Endodermal cell (in vitro differentiated cells): ENCODE data around the gene METTL26. TPM values are rescaled to one million over a fixed set of nuclear protein-coding genes. Genes with fewer than 3 reads are reported as not detected.
A peak's percentile ranks its signal among the peaks of the same experiment; 100 is the strongest.

Experiments used
- DNase-seq: peaks from one replicate; pipeline ENCODE4 v3.0.0-alpha.2; 2017
- H3K27ac ChIP-seq: 2 replicates; pipeline ENCODE4 v1.5.1; 2013; ENCODE audit warnings: mild to moderate bottlenecking, low read depth, low read length, moderate library complexity
- H3K27me3 ChIP-seq: 2 replicates; pipeline ENCODE4 v1.6.1; 2013; ENCODE audit warnings: mild to moderate bottlenecking, low read length, moderate library complexity; ENCODE audit not compliant: insufficient read depth, control insufficient read depth, poor library complexity, severe bottlenecking
- H3K36me3 ChIP-seq: 2 replicates; pipeline ENCODE4 v1.7.0; 2013; ENCODE audit warnings: mild to moderate bottlenecking, low read length, moderate library complexity; ENCODE audit not compliant: control insufficient read depth, insufficient read depth
- H3K4me1 ChIP-seq: one replicate; pipeline ENCODE4 v1.7.0; 2013; ENCODE audit warnings: low read length; ENCODE audit not compliant: control insufficient read depth, insufficient read depth
- H3K4me3 ChIP-seq: 2 replicates; pipeline ENCODE4 v1.5.1; 2013; ENCODE audit warnings: mild to moderate bottlenecking, low read length, moderate library complexity
- H3K9ac ChIP-seq: 2 replicates; pipeline ENCODE4 v1.6.1; 2013; ENCODE audit warnings: mild to moderate bottlenecking, low read length, moderate library complexity; ENCODE audit not compliant: poor library complexity, severe bottlenecking; ENCODE audit errors: extremely low read depth
- H3K9me3 ChIP-seq: 2 replicates; pipeline ENCODE4 v1.6.1; 2013; ENCODE audit warnings: mild to moderate bottlenecking, low read length, moderate library complexity; ENCODE audit not compliant: control insufficient read depth
- H3K27ac Mint-ChIP-seq: 2 replicates; pipeline ENCODE4 v1.8.0; 2020; ENCODE audit warnings: mixed read lengths
- H3K27me3 Mint-ChIP-seq: 2 replicates; pipeline ENCODE4 v1.8.0; 2021; ENCODE audit warnings: mild to moderate bottlenecking, mixed read lengths; ENCODE audit not compliant: insufficient read depth
- H3K36me3 Mint-ChIP-seq: 2 replicates; pipeline ENCODE4 v1.8.0; 2020; ENCODE audit warnings: low read depth, mixed read lengths
- H3K4me1 Mint-ChIP-seq: 2 replicates; pipeline ENCODE4 v1.8.0; 2020; ENCODE audit warnings: mixed read lengths
- H3K4me3 Mint-ChIP-seq: 2 replicates; pipeline ENCODE4 v1.8.0; 2020; ENCODE audit warnings: mild to moderate bottlenecking, moderate library complexity, mixed read lengths
- H3K9me3 Mint-ChIP-seq: 2 replicates; pipeline ENCODE4 v1.8.0; 2020; ENCODE audit warnings: mild to moderate bottlenecking, mixed read lengths
- WGBS, 2 experiments: methylation state at CpG; one replicate each; pipeline versions ENCODE4 v1.1.5 to v1.1.7; 2013; ENCODE audit warnings: missing lambda C conversion rate in 2 of 2, mixed read lengths in 1 of 2; ENCODE audit not compliant: insufficient coverage in 1 of 2, insufficient read length in 1 of 2; 5-methylcytosine and 5-hydroxymethylcytosine counted together
- total RNA-seq, 2 donors: library from RNA; stranded (reverse); fragmentation: NEBNext Ultra II Directional in 1 of 2; extraction: Animal tissue kit (Norgen Biotek cat#: 25700) in 1 of 2; gene quantifications; 2 replicates in 1 of 2; 3 replicates in 1 of 2; pipeline ENCODE4 v1.2.1, GENCODE V29; 2021
- TF ChIP-seq, protein P1 (sequence below): fragments of 200-600 bp; sonication (generic); conservative IDR thresholded peaks from 2 replicates; pipeline ENCODE4 v1.5.0; 2021; ENCODE audit warnings: antibody characterized with exemption, mild to moderate bottlenecking

METTL26 gene
- total RNA-seq, 2 donors from 2014 or later, result 72.1 to 79.8 TPM

DNA sequence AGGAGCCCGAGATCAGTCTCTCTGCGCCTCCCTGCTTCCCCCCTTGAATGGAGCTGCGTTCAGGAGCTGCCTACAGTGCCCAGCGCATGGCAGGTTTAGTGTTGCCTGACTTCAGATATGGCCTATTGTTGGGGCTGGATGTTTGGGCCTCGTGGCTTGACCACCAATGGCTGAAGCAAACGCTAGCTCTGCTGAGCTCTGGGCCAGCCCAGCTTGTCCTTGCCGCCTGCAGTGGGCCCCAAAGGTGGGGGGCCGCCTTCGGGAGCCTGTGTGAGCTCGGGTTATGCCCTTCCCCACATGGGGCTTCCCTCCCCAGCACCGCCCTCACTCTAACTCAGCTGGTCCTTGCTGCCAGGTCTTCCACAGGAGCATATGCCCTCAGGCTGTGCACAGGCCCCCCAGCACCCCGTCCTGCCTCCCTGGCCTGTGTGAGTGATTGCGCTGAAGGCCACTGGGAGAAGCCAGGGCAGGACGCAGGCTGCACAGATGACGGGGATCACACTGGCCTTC is 2.0 kb upstream of the METTL26 start:
- no peak for DNase-seq
- no peaks in the 10 kb centered on the region for H3K27me3 Mint-ChIP-seq
- H3K27ac Mint-ChIP-seq, result no peak overlapping the region
- H3K4me1 Mint-ChIP-seq, result no peaks in the 10 kb centered on the region
- no peaks in the 10 kb centered on the region for H3K4me1 ChIP-seq
- H3K36me3 Mint-ChIP-seq, result no peaks in the 10 kb centered on the region
- no peak overlapping the region for H3K4me3 ChIP-seq
- no peaks in the 10 kb centered on the region for H3K27me3 ChIP-seq
- H3K9me3 Mint-ChIP-seq, result no peaks in the 10 kb centered on the region
- TF ChIP-seq, protein P1, sequence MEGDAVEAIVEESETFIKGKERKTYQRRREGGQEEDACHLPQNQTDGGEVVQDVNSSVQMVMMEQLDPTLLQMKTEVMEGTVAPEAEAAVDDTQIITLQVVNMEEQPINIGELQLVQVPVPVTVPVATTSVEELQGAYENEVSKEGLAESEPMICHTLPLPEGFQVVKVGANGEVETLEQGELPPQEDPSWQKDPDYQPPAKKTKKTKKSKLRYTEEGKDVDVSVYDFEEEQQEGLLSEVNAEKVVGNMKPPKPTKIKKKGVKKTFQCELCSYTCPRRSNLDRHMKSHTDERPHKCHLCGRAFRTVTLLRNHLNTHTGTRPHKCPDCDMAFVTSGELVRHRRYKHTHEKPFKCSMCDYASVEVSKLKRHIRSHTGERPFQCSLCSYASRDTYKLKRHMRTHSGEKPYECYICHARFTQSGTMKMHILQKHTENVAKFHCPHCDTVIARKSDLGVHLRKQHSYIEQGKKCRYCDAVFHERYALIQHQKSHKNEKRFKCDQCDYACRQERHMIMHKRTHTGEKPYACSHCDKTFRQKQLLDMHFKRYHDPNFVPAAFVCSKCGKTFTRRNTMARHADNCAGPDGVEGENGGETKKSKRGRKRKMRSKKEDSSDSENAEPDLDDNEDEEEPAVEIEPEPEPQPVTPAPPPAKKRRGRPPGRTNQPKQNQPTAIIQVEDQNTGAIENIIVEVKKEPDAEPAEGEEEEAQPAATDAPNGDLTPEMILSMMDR, result no peak
- WGBS, 2 experiments, result 88 to 89% methylated on average over 5 to 15 of the region's 15 CpGs
- H3K36me3 ChIP-seq, result no peaks in the 10 kb centered on the region
- peak overlapping the region; percentile 82 for H3K4me3 Mint-ChIP-seq
- no peaks in the 10 kb centered on the region for H3K9me3 ChIP-seq
- no peak overlapping the region for H3K27ac ChIP-seq
- no peak overlapping the region for H3K9ac ChIP-seq

DNA sequence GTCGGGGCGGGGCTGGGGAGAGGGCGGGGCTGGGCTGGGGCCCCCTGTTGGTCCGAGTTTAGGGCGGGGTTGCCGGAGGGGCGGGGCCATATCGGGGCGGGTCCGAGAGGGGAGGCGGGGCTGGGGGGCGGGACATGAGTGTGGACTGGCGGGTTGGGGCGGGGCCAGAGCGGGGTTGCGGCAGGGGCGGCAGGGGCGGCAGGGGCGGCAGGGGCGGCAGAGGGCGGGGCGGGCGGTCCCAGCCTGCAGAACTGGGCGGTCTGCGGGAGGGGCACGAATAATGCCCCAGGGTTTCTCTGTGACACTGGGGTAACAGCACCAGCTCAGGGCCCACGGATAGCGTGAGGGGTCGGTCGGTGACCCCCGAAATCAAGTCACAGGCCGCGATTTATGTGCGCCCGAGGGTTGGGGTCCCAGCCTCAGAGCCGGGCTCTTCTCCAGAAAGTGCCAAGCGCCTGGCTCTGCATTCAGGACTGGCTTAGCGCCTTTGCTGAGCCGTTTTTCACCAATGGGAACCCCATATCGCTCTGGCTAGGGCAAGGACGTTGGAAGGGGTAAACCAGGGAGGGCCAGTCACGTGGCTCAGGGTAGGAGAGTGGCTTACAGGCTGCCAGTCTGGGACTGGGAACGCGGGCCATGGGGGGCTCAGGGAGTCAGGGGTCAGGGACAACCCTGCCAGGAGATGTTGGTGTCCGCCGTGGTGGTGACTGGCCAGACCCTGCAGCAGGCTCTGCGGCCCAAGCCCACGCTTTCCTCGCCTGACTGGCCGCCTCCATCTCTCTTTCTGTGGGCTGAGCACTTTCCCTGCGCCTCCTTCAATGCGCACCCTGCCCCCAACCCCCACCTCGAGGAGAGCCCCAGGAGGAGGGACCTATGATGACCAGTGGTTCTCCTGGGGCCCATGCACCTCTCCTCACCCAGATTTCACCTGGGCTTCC is 1.2 kb upstream of the METTL26 start:
- no peaks in the 10 kb centered on the region for H3K27me3 ChIP-seq
- no peak overlapping the region for H3K9ac ChIP-seq
- H3K27ac ChIP-seq, result peak overlapping the region; percentile 27
- Mint-ChIP-seq H3K36me3 (no peaks in the 10 kb centered on the region), H3K4me3 (peak overlapping the region; percentile 82), H3K27me3 (no peaks in the 10 kb centered on the region), H3K4me1 (no peaks in the 10 kb centered on the region), H3K27ac (peak overlapping the region; percentile 96), H3K9me3 (no peaks in the 10 kb centered on the region)
- H3K9me3 ChIP-seq, result no peaks in the 10 kb centered on the region
- TF ChIP-seq, protein P1, result no peak
- peak; percentile 97 for DNase-seq
- H3K36me3 ChIP-seq, result no peaks in the 10 kb centered on the region
- WGBS, 2 experiments, result 29 to 53% methylated on average over 20 to 52 of the region's 53 CpGs
- H3K4me3 ChIP-seq, result peak overlapping the region; percentile 84
- H3K4me1 ChIP-seq, result no peaks in the 10 kb centered on the region

DNA sequence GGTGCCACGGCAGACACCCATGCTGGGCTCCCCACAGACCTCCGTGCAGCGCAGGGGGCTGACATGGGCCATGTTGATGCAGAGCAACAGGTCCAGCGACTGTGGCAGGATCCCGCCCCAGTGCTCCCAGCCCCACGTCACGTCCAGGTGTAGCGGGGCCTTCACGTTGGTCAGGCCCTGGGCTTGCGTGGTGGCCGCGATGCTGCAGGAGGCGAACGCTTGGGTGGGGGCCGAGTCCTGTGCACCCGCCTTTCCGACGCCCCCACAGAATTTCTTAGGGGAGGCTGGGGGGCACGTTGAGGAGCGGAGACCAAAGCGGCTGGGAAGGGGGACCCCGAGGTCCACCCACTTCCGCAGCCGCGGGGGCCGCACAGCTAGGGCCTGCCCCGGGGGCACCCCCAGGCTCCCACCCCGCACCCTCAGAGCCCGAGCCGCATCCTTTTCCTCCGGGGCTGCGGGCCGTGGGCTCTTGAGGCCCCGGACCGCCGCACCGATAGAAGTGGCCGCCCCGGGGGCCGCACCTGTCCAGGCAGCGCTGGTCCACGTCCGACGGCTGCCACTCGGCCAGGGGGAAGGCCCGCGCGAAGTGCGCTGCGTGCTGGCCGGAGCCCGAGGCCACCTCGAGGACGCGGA is 416 bp downstream of the METTL26 start:
- no peaks in the 10 kb centered on the region for H3K27me3 ChIP-seq
- H3K27ac ChIP-seq, result no peak overlapping the region
- WGBS, 2 experiments, result 11 to 16% methylated on average over 35 to 55 of the region's 55 CpGs
- H3K27ac Mint-ChIP-seq, result no peak overlapping the region
- H3K27me3 Mint-ChIP-seq, result no peaks in the 10 kb centered on the region
- DNase-seq, result no peak
- TF ChIP-seq, protein P1, result no peak
- H3K4me3 ChIP-seq, result peak overlapping the region; percentile 84
- H3K4me1 Mint-ChIP-seq, result no peaks in the 10 kb centered on the region
- no peaks in the 10 kb centered on the region for H3K9me3 Mint-ChIP-seq
- H3K9me3 ChIP-seq, result no peaks in the 10 kb centered on the region
- H3K4me3 Mint-ChIP-seq, result peak overlapping the region; percentile 82
- H3K9ac ChIP-seq, result peak overlapping the region; percentile 28
- H3K4me1 ChIP-seq, result no peaks in the 10 kb centered on the region
- H3K36me3 Mint-ChIP-seq, result no peaks in the 10 kb centered on the region
- H3K36me3 ChIP-seq, result no peaks in the 10 kb centered on the region
